Smooth muscle cell (in vitro differentiated cells): ENCODE data around the gene ZNF839. TPM values are rescaled to one million over a fixed set of nuclear protein-coding genes. Genes with fewer than 3 reads are reported as not detected.

Experiments used
- DNase-seq: peaks from one replicate; lab custom pipeline; 2025; ENCODE audit not compliant: unreplicated experiment; lab: John Stamatoyannopoulos, UW
- H2AFZ ChIP-seq: fragments of 200-600 bp; sonication (generic); 2 replicates; pipeline ENCODE4 v1.6.0; 2016; ENCODE audit warnings: antibody characterized with exemption, low read depth, mild to moderate bottlenecking
- H3F3A ChIP-seq: fragments of 200-600 bp; sonication (generic); 2 replicates; pipeline ENCODE4 v1.6.0; 2017; ENCODE audit warnings: antibody characterized with exemption, low read depth
- H3K27ac ChIP-seq: fragments of 200-600 bp; sonication (generic); 2 replicates; pipeline ENCODE4 v1.5.1; 2016; ENCODE audit warnings: low read depth, mild to moderate bottlenecking
- H3K27me3 ChIP-seq: fragments of 200-600 bp; sonication (generic); 2 replicates; pipeline ENCODE4 v1.6.1; 2016; ENCODE audit warnings: low read depth, mild to moderate bottlenecking
- H3K36me3 ChIP-seq: fragments of 200-600 bp; sonication (generic); 2 replicates; pipeline ENCODE4 v1.5.1; 2016; ENCODE audit warnings: low read depth
- H3K4me1 ChIP-seq: fragments of 200-600 bp; sonication (generic); 2 replicates; pipeline ENCODE4 v1.5.1; 2016; ENCODE audit warnings: low read depth
- H3K4me2 ChIP-seq: fragments of 200-600 bp; sonication (generic); 2 replicates; pipeline ENCODE4 v1.6.0; 2016; ENCODE audit warnings: mild to moderate bottlenecking
- H3K4me3 ChIP-seq: fragments of 200-600 bp; sonication (generic); 2 replicates; pipeline ENCODE4 v1.5.1; 2016; ENCODE audit warnings: mild to moderate bottlenecking
- H3K79me2 ChIP-seq: fragments of 200-600 bp; sonication (generic); 2 replicates; pipeline ENCODE4 v1.6.0; 2016; ENCODE audit warnings: low read depth, mild to moderate bottlenecking
- H3K9ac ChIP-seq: fragments of 200-600 bp; sonication (generic); 2 replicates; pipeline ENCODE4 v1.6.0; 2016; ENCODE audit warnings: low read depth
- H3K9me3 ChIP-seq: fragments of 200-600 bp; sonication (generic); replicated peaks from 2 replicates; pipeline ENCODE4 v1.5.1; 2016; ENCODE audit warnings: low read depth
- H4K20me1 ChIP-seq: fragments of 200-600 bp; sonication (generic); 2 replicates; pipeline ENCODE4 v1.6.0; 2016; ENCODE audit warnings: low read depth
- WGBS: methylation state at CpG from one replicate; pipeline ENCODE4 v1.1.7; 2016; ENCODE audit warnings: low lambda C conversion rate; 5-methylcytosine and 5-hydroxymethylcytosine counted together
- polyA plus RNA-seq: library from polyadenylated mRNA; unstranded; fragments of >200 nt; fragmentation: Nextera tagmentation; extraction: Ambion mirVana; gene quantifications from 2 replicates; pipeline ENCODE4 v1.2.1, GENCODE V29; 2016
- total RNA-seq: library from RNA; depleted of rRNA; stranded (reverse); fragments of >200 nt; gene quantifications from 2 replicates; pipeline ENCODE4 v1.2.3, GENCODE V29; 2014
- TF ChIP-seq, protein P1 (sequence below): fragments of 200-600 bp; sonication (generic); IDR thresholded peaks from 2 replicates; pipeline ENCODE4 v1.5.1; 2017; ENCODE audit warnings: borderline replicate concordance, mild to moderate bottlenecking, antibody characterized with exemption; ENCODE audit not compliant: insufficient read depth, poor library complexity, severe bottlenecking

Gene ZNF839
- total and polyA plus RNA-seq, 2 experiments from 2014 or later: 4.0 to 13.1 TPM

DNA sequence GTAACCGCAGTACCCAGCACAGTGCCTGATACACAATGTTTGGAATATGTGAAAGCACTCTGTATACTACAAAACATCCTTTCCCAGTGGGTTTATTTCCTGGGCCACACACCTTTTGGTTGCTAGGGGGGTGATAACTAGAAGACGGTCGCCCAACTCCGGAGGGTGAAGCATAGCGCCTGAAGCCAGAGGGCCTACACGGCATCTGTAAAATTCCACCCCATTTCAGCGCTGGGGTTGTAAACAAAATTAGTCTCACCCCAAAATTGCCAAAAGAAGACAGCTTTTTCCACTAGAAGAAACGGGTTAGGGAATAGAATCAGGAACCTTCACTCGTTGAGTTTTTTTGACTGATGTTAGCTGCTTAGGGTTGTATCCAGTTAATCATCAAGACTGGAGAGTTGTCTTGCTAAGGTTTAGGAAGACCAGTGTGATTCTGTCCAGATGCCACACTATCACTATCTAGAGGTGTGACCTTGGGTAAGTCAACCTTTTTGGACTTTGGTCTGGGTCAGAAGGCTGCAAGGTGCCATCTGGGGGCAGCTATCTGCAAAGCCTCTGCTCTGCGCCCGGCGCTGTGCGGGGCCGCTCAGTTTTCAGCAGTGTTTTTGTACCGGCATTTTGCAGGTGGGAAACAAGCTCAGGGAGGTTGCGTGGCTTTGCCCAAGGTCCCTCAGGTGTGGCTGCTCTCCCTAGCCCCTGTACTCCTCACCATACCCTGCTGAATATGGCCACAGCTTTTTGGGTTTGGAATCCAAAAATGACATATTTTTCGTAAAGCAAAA, 1.3 kb downstream of the ZNF839 start:
- peak overlapping the region; percentile 54 for H3K27ac ChIP-seq
- peak overlapping the region; percentile 73 for H2AFZ ChIP-seq
- H3K4me2 ChIP-seq: peak overlapping the region; percentile 88
- no peaks in the 10 kb centered on the region for H4K20me1 ChIP-seq
- H3K4me1 ChIP-seq: peaks cover 16% of the 10 kb centered on the region
- peak overlapping the region; percentile 88 for H3K4me3 ChIP-seq
- H3K9ac ChIP-seq: peak overlapping the region; percentile 93
- no peaks in the 10 kb centered on the region for H3K9me3 ChIP-seq
- no peak for DNase-seq
- peaks cover 4% of the 10 kb centered on the region for H3K79me2 ChIP-seq
- WGBS: 94% methylated on average over 17 of the region's 17 CpGs
- H3K27me3 ChIP-seq: no peaks in the 10 kb centered on the region
- no peaks in the 10 kb centered on the region for H3K36me3 ChIP-seq
- H3F3A ChIP-seq: peaks cover 7% of the 10 kb centered on the region
- TF ChIP-seq, protein P1, sequence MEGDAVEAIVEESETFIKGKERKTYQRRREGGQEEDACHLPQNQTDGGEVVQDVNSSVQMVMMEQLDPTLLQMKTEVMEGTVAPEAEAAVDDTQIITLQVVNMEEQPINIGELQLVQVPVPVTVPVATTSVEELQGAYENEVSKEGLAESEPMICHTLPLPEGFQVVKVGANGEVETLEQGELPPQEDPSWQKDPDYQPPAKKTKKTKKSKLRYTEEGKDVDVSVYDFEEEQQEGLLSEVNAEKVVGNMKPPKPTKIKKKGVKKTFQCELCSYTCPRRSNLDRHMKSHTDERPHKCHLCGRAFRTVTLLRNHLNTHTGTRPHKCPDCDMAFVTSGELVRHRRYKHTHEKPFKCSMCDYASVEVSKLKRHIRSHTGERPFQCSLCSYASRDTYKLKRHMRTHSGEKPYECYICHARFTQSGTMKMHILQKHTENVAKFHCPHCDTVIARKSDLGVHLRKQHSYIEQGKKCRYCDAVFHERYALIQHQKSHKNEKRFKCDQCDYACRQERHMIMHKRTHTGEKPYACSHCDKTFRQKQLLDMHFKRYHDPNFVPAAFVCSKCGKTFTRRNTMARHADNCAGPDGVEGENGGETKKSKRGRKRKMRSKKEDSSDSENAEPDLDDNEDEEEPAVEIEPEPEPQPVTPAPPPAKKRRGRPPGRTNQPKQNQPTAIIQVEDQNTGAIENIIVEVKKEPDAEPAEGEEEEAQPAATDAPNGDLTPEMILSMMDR: no peak

DNA sequence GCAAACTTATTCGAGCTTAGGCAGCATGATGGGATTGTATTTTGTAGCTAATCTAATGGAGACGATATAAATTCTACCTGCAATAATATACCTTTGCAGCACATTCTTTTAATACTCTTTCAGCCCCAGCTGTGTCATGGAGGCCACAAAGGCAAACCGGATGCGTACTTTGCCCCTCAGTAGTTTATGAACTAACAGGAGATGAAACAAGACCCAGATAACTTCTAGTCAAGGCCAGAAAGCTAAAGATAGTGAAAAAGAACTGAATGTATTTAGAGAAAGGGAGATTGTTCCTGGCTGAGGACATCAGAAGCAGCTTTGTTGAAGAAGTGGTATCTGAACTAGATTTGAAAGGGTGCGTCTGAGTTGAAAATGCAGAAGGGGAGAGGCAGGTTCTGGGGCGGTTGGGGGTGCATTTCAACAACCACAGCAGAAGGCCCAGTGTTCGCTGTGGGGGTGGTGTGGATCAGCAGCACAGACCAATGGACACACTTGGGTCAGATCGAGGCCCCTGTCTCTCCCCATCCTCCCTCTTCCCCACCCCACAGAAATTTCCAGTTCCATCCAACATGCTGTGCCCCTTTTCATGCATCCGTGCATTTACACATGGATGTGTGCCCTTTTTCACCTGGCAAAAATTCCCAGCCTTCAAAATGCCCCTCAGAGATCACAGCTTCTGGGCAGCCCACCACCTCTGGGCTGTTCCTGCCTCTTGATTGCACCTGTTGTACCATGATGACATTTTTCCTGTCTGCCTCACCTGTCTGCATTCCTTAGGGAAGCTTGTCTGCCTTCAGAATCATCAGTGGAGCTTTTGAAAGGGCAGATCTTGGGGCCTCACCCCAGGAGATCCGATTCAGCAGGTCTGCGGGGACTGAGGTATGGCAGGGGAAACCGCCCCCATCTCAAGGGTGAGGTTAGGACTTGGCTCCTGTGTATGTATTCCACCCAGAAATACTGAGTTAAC, 2.2 kb downstream of the ZNF839 start:
- no peak overlapping the region for H3K4me3 ChIP-seq
- no peaks in the 10 kb centered on the region for H3K9me3 ChIP-seq
- no peak overlapping the region for H2AFZ ChIP-seq
- H3K79me2 ChIP-seq: peaks cover 4% of the 10 kb centered on the region
- H3K9ac ChIP-seq: no peak overlapping the region
- H3K27me3 ChIP-seq: no peaks in the 10 kb centered on the region
- no peaks in the 10 kb centered on the region for H3K36me3 ChIP-seq
- no peak overlapping the region for H3K4me2 ChIP-seq
- H3K4me1 ChIP-seq: peaks cover 8% of the 10 kb centered on the region
- H3F3A ChIP-seq: no peaks in the 10 kb centered on the region
- 93% methylated on average over 12 of the region's 12 CpGs for WGBS
- no peaks in the 10 kb centered on the region for H4K20me1 ChIP-seq
- H3K27ac ChIP-seq: no peak overlapping the region
- no peak for DNase-seq
- TF ChIP-seq, protein P1: no peak

DNA sequence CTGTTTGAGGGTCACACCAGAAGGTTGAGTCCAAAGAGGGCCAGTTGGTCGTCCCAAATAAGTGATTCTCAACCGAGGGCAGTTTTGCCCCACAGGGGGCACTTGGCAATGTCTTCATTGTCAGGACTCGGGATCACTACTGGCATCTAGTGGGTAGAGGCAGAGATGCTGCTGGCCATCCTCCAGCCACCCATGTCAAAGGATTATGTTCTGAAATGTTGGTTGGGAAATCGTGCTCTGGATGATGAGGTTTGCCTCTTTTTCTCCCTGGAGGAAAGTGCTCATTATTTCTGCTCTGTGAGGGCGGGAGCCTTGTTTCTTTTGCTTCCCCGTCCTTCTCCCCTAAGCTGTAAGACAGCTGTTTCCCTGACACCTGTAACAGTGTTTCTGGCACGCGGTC, 3.6 kb downstream of the ZNF839 start:
- Histone ChIP-seq H2AFZ (no peak overlapping the region), H3K79me2 (peaks cover 4% of the 10 kb centered on the region), H3K9me3 (no peaks in the 10 kb centered on the region), H3K9ac (no peak overlapping the region), H3K27me3 (no peaks in the 10 kb centered on the region), H3F3A (no peaks in the 10 kb centered on the region), H3K27ac (no peak overlapping the region), H3K4me1 (peaks cover 8% of the 10 kb centered on the region), H3K4me3 (no peak overlapping the region), H4K20me1 (no peaks in the 10 kb centered on the region), H3K4me2 (no peak overlapping the region), H3K36me3 (no peaks in the 10 kb centered on the region)
- WGBS: 67% methylated on average over 8 of the region's 8 CpGs
- TF ChIP-seq, protein P1: peak; percentile 34
- no peak for DNase-seq
